GM23338 (cell line): ENCODE data around the gene LMX1B. TPM values are rescaled to one million over a fixed set of nuclear protein-coding genes. Genes with fewer than 3 reads are reported as not detected.

Experiments
- ATAC-seq: fragments of 200-7000 bp; cut with Tn5 transposase; 3 replicates; pipeline ENCODE4 v1.9.1; 2020
- DNase-seq: peaks from one replicate; pipeline ENCODE4 v3.0.0-alpha.2; 2015; ENCODE audit warnings: low spot score
- H2AFZ ChIP-seq: fragments of 200-600 bp; sonication (generic); 2 replicates; pipeline ENCODE4 v1.8.0; 2016; ENCODE audit warnings: antibody characterized with exemption, mild to moderate bottlenecking, moderate library complexity
- H3F3A ChIP-seq: fragments of 200-600 bp; sonication (generic); replicated peaks from 2 replicates; pipeline ENCODE4 v1.8.0; 2017; ENCODE audit warnings: antibody characterized with exemption, mixed run types, low read depth
- H3K27ac ChIP-seq: fragments of 200-600 bp; sonication (generic); 2 replicates; pipeline ENCODE4 v1.6.1; 2016; ENCODE audit warnings: low read depth
- H3K27me3 ChIP-seq: fragments of 200-600 bp; sonication (generic); 2 replicates; pipeline ENCODE4 v1.8.0; 2016; ENCODE audit warnings: mild to moderate bottlenecking, mixed run types, moderate library complexity; ENCODE audit not compliant: insufficient read depth
- H3K36me3 ChIP-seq: fragments of 200-600 bp; sonication (generic); 2 replicates; pipeline ENCODE4 v1.8.0; 2016; ENCODE audit warnings: mild to moderate bottlenecking; ENCODE audit not compliant: insufficient read depth
- H3K4me1 ChIP-seq: fragments of 200-600 bp; sonication (generic); 2 replicates; pipeline ENCODE4 v1.8.0; 2016; ENCODE audit warnings: mild to moderate bottlenecking, moderate library complexity; ENCODE audit not compliant: insufficient read depth
- H3K4me2 ChIP-seq: fragments of 200-600 bp; sonication (generic); 2 replicates; pipeline ENCODE4 v1.7.1; 2017; ENCODE audit warnings: mixed run types
- H3K4me3 ChIP-seq: fragments of 200-600 bp; sonication (generic); 2 replicates; pipeline ENCODE4 v1.6.1; 2016; ENCODE audit warnings: mixed run types
- H3K79me2 ChIP-seq: fragments of 200-600 bp; sonication (generic); replicated peaks from 2 replicates; pipeline ENCODE4 v1.8.0; 2017; ENCODE audit warnings: mild to moderate bottlenecking; ENCODE audit not compliant: insufficient read depth
- H3K9me2 ChIP-seq: fragments of 200-600 bp; sonication (generic); 2 replicates; pipeline ENCODE4 v1.8.0; 2017; ENCODE audit not compliant: insufficient read depth
- H4K20me1 ChIP-seq: fragments of 200-600 bp; sonication (generic); replicated peaks from 2 replicates; pipeline ENCODE4 v1.8.0; 2017; ENCODE audit warnings: mild to moderate bottlenecking; ENCODE audit not compliant: insufficient read depth
- H3K27ac Mint-ChIP-seq: 2 replicates; pipeline ENCODE4 v1.8.0; 2020; ENCODE audit warnings: inconsistent platforms, mild to moderate bottlenecking, moderate library complexity, mixed read lengths
- H3K27me3 Mint-ChIP-seq: 3 replicates; pipeline ENCODE4 v1.8.0; 2022; ENCODE audit warnings: low read depth, mild to moderate bottlenecking, moderate library complexity, mixed read lengths, inconsistent platforms; ENCODE audit not compliant: insufficient read depth, poor library complexity
- H3K36me3 Mint-ChIP-seq: 3 replicates; pipeline ENCODE4 v1.8.0; 2021; ENCODE audit warnings: low read depth, mild to moderate bottlenecking, inconsistent platforms, moderate library complexity, mixed read lengths
- H3K4me1 Mint-ChIP-seq: 3 replicates; pipeline ENCODE4 v1.8.0; 2020; ENCODE audit warnings: mild to moderate bottlenecking, inconsistent platforms, mixed read lengths
- H3K4me3 Mint-ChIP-seq: 3 replicates; pipeline ENCODE4 v1.8.0; 2021; ENCODE audit warnings: moderate library complexity, mild to moderate bottlenecking, inconsistent platforms, mixed read lengths
- H3K9me3 Mint-ChIP-seq: 3 replicates; pipeline ENCODE4 v1.8.0; 2020; ENCODE audit warnings: moderate library complexity, mild to moderate bottlenecking, inconsistent platforms, mixed read lengths
- CREB1 ChIP-seq: fragments of 250-450 bp; sonication (Bioruptor Pico); IDR thresholded peaks from 2 replicates; pipeline ENCODE4 v1.5.0; 2020; ENCODE audit warnings: low read depth, mild to moderate bottlenecking, moderate library complexity
- EZH2 ChIP-seq: fragments of 200-600 bp; sonication (generic); IDR thresholded peaks from one replicate; pipeline ENCODE4 v1.8.0; 2017; ENCODE audit warnings: antibody characterized with exemption, mild to moderate bottlenecking, low read depth; ENCODE audit not compliant: unreplicated experiment
- JUNB ChIP-seq: IDR thresholded peaks from one replicate; pipeline ENCODE4 v1.6.1; 2016; ENCODE audit warnings: antibody characterized with exemption; ENCODE audit not compliant: unreplicated experiment
- NANOG ChIP-seq: IDR thresholded peaks from 2 replicates; pipeline ENCODE4 v1.6.1; 2016; ENCODE audit warnings: antibody characterized with exemption, borderline replicate concordance
- POLR2AphosphoS5 ChIP-seq: IDR thresholded peaks from 2 replicates; pipeline ENCODE4 v1.6.1; 2016; ENCODE audit warnings: antibody characterized with exemption, low read depth
- REST ChIP-seq: IDR thresholded peaks from one replicate; pipeline ENCODE4 v1.6.1; 2018; ENCODE audit warnings: antibody characterized with exemption; ENCODE audit not compliant: unreplicated experiment
- STAT1 ChIP-seq: IDR thresholded peaks from one replicate; pipeline ENCODE4 v1.6.1; 2016; ENCODE audit warnings: antibody characterized with exemption; ENCODE audit not compliant: unreplicated experiment
- ZNF331 ChIP-seq: fragments of 250-450 bp; sonication (Bioruptor Pico); IDR thresholded peaks from 2 replicates; pipeline ENCODE4 v1.5.0; 2020; ENCODE audit warnings: low read depth, mild to moderate bottlenecking, moderate library complexity
- polyA plus RNA-seq: library from polyadenylated mRNA; unstranded; fragments of >200 nt; fragmentation: Nextera tagmentation; extraction: Ambion mirVana; gene quantifications from 2 replicates; pipeline ENCODE4 v1.2.1, GENCODE V29; 2016
- total RNA-seq: library from RNA; depleted of rRNA; stranded (reverse); fragments of >200 nt; shearing (Covaris generic); gene quantifications from 2 replicates; pipeline ENCODE4 v1.2.3, GENCODE V29; 2014
- TF ChIP-seq, protein P1 (sequence below): IDR thresholded peaks from 2 replicates; pipeline ENCODE4 v1.6.1; 2016; ENCODE audit warnings: antibody characterized with exemption

Gene LMX1B
- total and polyA plus RNA-seq, 2 experiments from 2014 or later, result 0.08 to 0.21 TPM

DNA sequence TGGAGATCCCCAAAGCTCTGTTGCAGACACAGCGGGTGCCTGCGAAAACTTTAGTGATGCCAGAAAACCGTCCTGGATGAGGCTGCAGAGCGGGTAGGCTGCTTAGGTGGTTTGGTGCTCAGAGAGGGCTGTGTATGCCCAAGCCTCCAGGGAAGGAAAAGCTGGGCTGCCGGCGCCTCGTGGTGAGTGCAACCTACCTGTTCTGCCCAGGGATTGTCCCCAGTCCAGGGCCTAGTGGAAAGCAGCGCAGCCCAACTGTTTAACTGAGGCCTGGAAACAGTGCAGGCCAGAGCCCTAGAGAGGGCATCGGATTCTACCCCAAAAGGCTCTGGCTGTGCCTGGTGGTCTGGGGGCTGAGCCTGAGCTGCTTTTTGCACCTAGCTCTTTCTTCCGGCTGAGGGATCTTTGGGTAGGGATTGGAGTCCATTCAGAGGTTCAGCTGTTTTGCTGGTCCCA lies 2.8 kb downstream of the LMX1B start:
- H3K36me3 Mint-ChIP-seq, result no peaks in the 10 kb centered on the region
- peaks cover 55% of the 10 kb centered on the region for H3K4me1 Mint-ChIP-seq
- Histone ChIP-seq H3F3A (peaks cover 25% of the 10 kb centered on the region), H2AFZ (no peak overlapping the region), H3K4me2 (peak overlapping the region; percentile 85), H3K36me3 (no peaks in the 10 kb centered on the region), H3K79me2 (no peaks in the 10 kb centered on the region), H4K20me1 (peaks cover 21% of the 10 kb centered on the region), H3K27ac (no peak overlapping the region), H3K9me2 (no peaks in the 10 kb centered on the region), H3K4me3 (peak overlapping the region; percentile 50; the same call in 1 of the 2 replicates), H3K4me1 (peaks cover 58% of the 10 kb centered on the region), H3K27me3 (peaks cover 94% of the 10 kb centered on the region)
- peak overlapping the region; percentile 61 for H3K4me3 Mint-ChIP-seq
- no peak overlapping the region for H3K27ac Mint-ChIP-seq
- peaks cover 3% of the 10 kb centered on the region; the same call in 1 of the 3 replicates for H3K9me3 Mint-ChIP-seq
- TF ChIP-seq REST (no peak), POLR2AphosphoS5 (no peak), JUNB (no peak), EZH2 (peak; percentile 39), CREB1 (CRISPR knock-in tag) (no peak), STAT1 (no peak)
- peaks cover 91% of the 10 kb centered on the region for H3K27me3 Mint-ChIP-seq
- ATAC-seq (peak; percentile 0; the same call in 1 of the 3 replicates), DNase-seq (peak; percentile 46)

- Histone ChIP-seq H3K27me3 (peaks cover 94% of the 10 kb centered on the region), H3K4me2 (peak overlapping the region; percentile 85), H4K20me1 (peaks cover 19% of the 10 kb centered on the region), H3K79me2 (no peaks in the 10 kb centered on the region), H3K9me2 (no peaks in the 10 kb centered on the region), H3F3A (peaks cover 20% of the 10 kb centered on the region), H3K4me1 (peaks cover 60% of the 10 kb centered on the region), H2AFZ (no peak overlapping the region), H3K4me3 (peak overlapping the region; percentile 57), H3K36me3 (no peaks in the 10 kb centered on the region), H3K27ac (no peak overlapping the region)
- Mint-ChIP-seq H3K27ac (no peak overlapping the region), H3K27me3 (peaks cover 91% of the 10 kb centered on the region), H3K36me3 (no peaks in the 10 kb centered on the region), H3K9me3 (no peaks in the 10 kb centered on the region), H3K4me1 (peaks cover 57% of the 10 kb centered on the region), H3K4me3 (peak overlapping the region; percentile 56)
- ATAC-seq (no peak), DNase-seq (peak; percentile 20)
- TF ChIP-seq, protein P1, sequence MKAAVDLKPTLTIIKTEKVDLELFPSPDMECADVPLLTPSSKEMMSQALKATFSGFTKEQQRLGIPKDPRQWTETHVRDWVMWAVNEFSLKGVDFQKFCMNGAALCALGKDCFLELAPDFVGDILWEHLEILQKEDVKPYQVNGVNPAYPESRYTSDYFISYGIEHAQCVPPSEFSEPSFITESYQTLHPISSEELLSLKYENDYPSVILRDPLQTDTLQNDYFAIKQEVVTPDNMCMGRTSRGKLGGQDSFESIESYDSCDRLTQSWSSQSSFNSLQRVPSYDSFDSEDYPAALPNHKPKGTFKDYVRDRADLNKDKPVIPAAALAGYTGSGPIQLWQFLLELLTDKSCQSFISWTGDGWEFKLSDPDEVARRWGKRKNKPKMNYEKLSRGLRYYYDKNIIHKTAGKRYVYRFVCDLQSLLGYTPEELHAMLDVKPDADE, result no peak
- TF ChIP-seq STAT1 (no peak), EZH2 (peak; percentile 92), ZNF331 (CRISPR knock-in tag) (no peak), NANOG (no peak)
Measured at GRCh38 chr9:126617003-126617822, 3.5 kb downstream of the LMX1B start.
